Measurements from ENCODE around the gene LGALS12.

DNA sequence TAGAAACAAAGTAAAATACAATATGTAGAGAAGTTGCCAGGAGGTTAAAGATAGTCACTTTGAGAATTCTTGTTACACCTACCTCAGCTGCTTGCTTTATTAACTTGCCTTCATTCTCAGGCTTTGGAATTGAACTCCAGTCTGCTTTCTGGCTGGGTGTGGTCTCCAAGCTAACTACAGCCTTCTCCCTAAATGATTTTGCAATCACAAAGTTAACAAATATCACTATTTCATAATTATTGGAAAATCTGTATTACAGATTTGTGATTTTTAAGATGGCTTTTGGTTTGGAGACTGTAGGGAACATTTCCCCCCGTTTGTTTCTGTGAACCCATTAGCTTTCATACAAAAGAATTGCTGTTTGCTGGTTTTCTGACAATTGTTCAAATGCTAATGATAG, 17.1 kb upstream of the LGALS12 start:
- TF ChIP-seq, protein P1, sequence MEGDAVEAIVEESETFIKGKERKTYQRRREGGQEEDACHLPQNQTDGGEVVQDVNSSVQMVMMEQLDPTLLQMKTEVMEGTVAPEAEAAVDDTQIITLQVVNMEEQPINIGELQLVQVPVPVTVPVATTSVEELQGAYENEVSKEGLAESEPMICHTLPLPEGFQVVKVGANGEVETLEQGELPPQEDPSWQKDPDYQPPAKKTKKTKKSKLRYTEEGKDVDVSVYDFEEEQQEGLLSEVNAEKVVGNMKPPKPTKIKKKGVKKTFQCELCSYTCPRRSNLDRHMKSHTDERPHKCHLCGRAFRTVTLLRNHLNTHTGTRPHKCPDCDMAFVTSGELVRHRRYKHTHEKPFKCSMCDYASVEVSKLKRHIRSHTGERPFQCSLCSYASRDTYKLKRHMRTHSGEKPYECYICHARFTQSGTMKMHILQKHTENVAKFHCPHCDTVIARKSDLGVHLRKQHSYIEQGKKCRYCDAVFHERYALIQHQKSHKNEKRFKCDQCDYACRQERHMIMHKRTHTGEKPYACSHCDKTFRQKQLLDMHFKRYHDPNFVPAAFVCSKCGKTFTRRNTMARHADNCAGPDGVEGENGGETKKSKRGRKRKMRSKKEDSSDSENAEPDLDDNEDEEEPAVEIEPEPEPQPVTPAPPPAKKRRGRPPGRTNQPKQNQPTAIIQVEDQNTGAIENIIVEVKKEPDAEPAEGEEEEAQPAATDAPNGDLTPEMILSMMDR (conservative IDR thresholded peaks at IDR 0.05 in 1 of 2, IDR thresholded peaks at IDR 0.05 in 1 of 2; ENCODE audit: extremely low read depth in 1 of 2, insufficient read depth in 1 of 2, low read depth in 1 of 2, low read length in 2 of 2): no peak
- no peak for TF ChIP-seq EZH2 (IDR thresholded peaks at IDR 0.05; ENCODE audit: borderline replicate concordance, low read length)

Data from mammary epithelial cell (primary cell).